Mesendoderm (in vitro differentiated cells): ENCODE results near the gene PDGFA.

Experiments
- DNase-seq: peaks from one replicate; pipeline ENCODE4 v3.0.0; 2013
- H2AK5ac ChIP-seq: 2 replicates; pipeline ENCODE4 v1.6.1; 2013; ENCODE audit warnings: low read length, inconsistent platforms
- H2BK120ac ChIP-seq: 2 replicates; pipeline ENCODE4 v1.6.1; 2013; ENCODE audit warnings: low read depth, mild to moderate bottlenecking, low read length, moderate library complexity, mixed read lengths
- H2BK15ac ChIP-seq: replicated peaks from 2 replicates; pipeline ENCODE4 v1.6.1; 2013; ENCODE audit warnings: low read depth, mild to moderate bottlenecking, moderate library complexity
- H2BK5ac ChIP-seq: 2 replicates; pipeline ENCODE4 v1.6.1; 2013; ENCODE audit warnings: low read length, inconsistent platforms
- H3K18ac ChIP-seq: 2 replicates; pipeline ENCODE4 v1.6.1; 2013; ENCODE audit warnings: mild to moderate bottlenecking, low read length, mixed read lengths
- H3K23ac ChIP-seq: one replicate; pipeline ENCODE4 v1.6.1; 2013; ENCODE audit warnings: low read length
- H3K27ac ChIP-seq: 2 replicates; pipeline ENCODE4 v1.5.1; 2013; ENCODE audit warnings: low read depth, mild to moderate bottlenecking, inconsistent platforms, low read length, moderate library complexity
- H3K27me3 ChIP-seq: 2 replicates; pipeline ENCODE4 v1.6.1; 2013; ENCODE audit warnings: low read length, control low read depth, mild to moderate bottlenecking, inconsistent platforms; ENCODE audit not compliant: insufficient read depth, poor library complexity
- H3K36me3 ChIP-seq: 2 replicates; pipeline ENCODE4 v1.6.1; 2013; ENCODE audit warnings: low read length, inconsistent platforms; ENCODE audit not compliant: control insufficient read depth, insufficient read depth
- H3K4ac ChIP-seq: one replicate; pipeline ENCODE4 v1.6.1; 2013; ENCODE audit warnings: low read depth, mild to moderate bottlenecking, low read length, moderate library complexity
- H3K4me1 ChIP-seq: 2 replicates; pipeline ENCODE4 v1.6.1; 2013; ENCODE audit warnings: low read depth, low read length, inconsistent platforms; ENCODE audit not compliant: control insufficient read depth
- H3K4me2 ChIP-seq: 2 replicates; pipeline ENCODE4 v1.6.1; 2013; ENCODE audit warnings: low read length
- H3K4me3 ChIP-seq: 2 replicates; pipeline ENCODE4 v1.5.1; 2013; ENCODE audit warnings: mild to moderate bottlenecking, low read length
- H3K56ac ChIP-seq: one replicate; pipeline ENCODE4 v1.6.1; 2013; ENCODE audit warnings: low read length
- H3K79me1 ChIP-seq: 2 replicates; pipeline ENCODE4 v1.6.1; 2013; ENCODE audit warnings: low read length, inconsistent platforms
- H3K79me2 ChIP-seq: 2 replicates; pipeline ENCODE4 v1.6.1; 2013; ENCODE audit warnings: mild to moderate bottlenecking, low read length; ENCODE audit not compliant: control insufficient read depth, insufficient read depth
- H3K9ac ChIP-seq: 2 replicates; pipeline ENCODE4 v1.6.1; 2013; ENCODE audit warnings: low read length, inconsistent platforms
- H4K5ac ChIP-seq: one replicate; pipeline ENCODE4 v1.6.1; 2013; ENCODE audit warnings: low read length
- H4K8ac ChIP-seq: one replicate; pipeline ENCODE4 v1.6.1; 2013; ENCODE audit warnings: low read depth, mild to moderate bottlenecking, control low read depth, low read length, moderate library complexity
- WGBS: extraction: QIAGEN DNeasy Blood & Tissue Kit; methylation state at CpG from one replicate; pipeline ENCODE4 v1.1.7; 2013; ENCODE audit warnings: low lambda C conversion rate, missing lambda C conversion rate; ENCODE audit not compliant: insufficient coverage; ENCODE audit errors: extremely low coverage; 5-methylcytosine and 5-hydroxymethylcytosine counted together

The PDGFA gene

GRCh38 chr7:491292-491957 lies 28.2 kb downstream of the PDGFA start:
- no peaks in the 10 kb centered on the region for H3K79me2 ChIP-seq
- H4K5ac ChIP-seq, result no peak overlapping the region
- no peak overlapping the region for H3K4me2 ChIP-seq
- no peak overlapping the region for H3K27ac ChIP-seq
- H2BK5ac ChIP-seq, result no peak overlapping the region
- H2BK15ac ChIP-seq, result no peak overlapping the region
- no peak overlapping the region for H3K4ac ChIP-seq
- no peak overlapping the region for H3K23ac ChIP-seq
- WGBS, result no CpG with 5 or more reads among the region's 22 CpGs
- no peak overlapping the region for H4K8ac ChIP-seq
- DNase-seq, result no peak
- no peak overlapping the region for H2AK5ac ChIP-seq
- no peak overlapping the region for H3K9ac ChIP-seq
- H3K56ac ChIP-seq, result no peak overlapping the region
- H3K36me3 ChIP-seq, result no peaks in the 10 kb centered on the region
- H3K18ac ChIP-seq, result no peak overlapping the region
- no peaks in the 10 kb centered on the region for H3K79me1 ChIP-seq
- no peaks in the 10 kb centered on the region for H3K4me1 ChIP-seq
- no peak overlapping the region for H3K4me3 ChIP-seq
- H2BK120ac ChIP-seq, result no peak overlapping the region
- H3K27me3 ChIP-seq, result no peaks in the 10 kb centered on the region

- Histone ChIP-seq H3K23ac (no peak overlapping the region), H3K18ac (no peak overlapping the region), H3K27me3 (no peaks in the 10 kb centered on the region), H3K4ac (no peak overlapping the region), H3K4me3 (no peak overlapping the region), H3K27ac (no peak overlapping the region), H3K4me1 (no peaks in the 10 kb centered on the region), H4K8ac (no peak overlapping the region), H3K79me2 (no peaks in the 10 kb centered on the region), H3K56ac (no peak overlapping the region), H2AK5ac (no peak overlapping the region), H3K9ac (no peak overlapping the region), H2BK120ac (no peak overlapping the region), H2BK5ac (no peak overlapping the region), H3K36me3 (no peaks in the 10 kb centered on the region), H2BK15ac (no peak overlapping the region), H3K79me1 (no peaks in the 10 kb centered on the region), H4K5ac (no peak overlapping the region), H3K4me2 (no peak overlapping the region)
- no peak for DNase-seq
- WGBS, result no CpG with 5 or more reads among the region's 18 CpGs
These were observed 29.0 kb downstream of the PDGFA start for GRCh38 chr7:490461-491291.

GRCh38 chr7:489876-490275 lies 29.8 kb downstream of the PDGFA start:
- Histone ChIP-seq H3K79me1 (no peaks in the 10 kb centered on the region), H3K4me2 (no peak overlapping the region), H4K8ac (no peak overlapping the region), H2BK120ac (no peak overlapping the region), H3K36me3 (no peaks in the 10 kb centered on the region), H3K4me1 (no peaks in the 10 kb centered on the region), H2BK15ac (no peak overlapping the region), H3K27ac (no peak overlapping the region), H4K5ac (no peak overlapping the region), H3K56ac (no peak overlapping the region), H3K9ac (no peak overlapping the region), H3K27me3 (no peaks in the 10 kb centered on the region), H3K79me2 (no peaks in the 10 kb centered on the region), H3K4me3 (no peak overlapping the region), H3K23ac (no peak overlapping the region), H3K4ac (no peak overlapping the region), H2BK5ac (no peak overlapping the region), H2AK5ac (no peak overlapping the region), H3K18ac (no peak overlapping the region)
- peak; percentile 70 for DNase-seq
- no CpG with 5 or more reads among the region's 4 CpGs for WGBS

GRCh38 chr7:486216-486743 lies 33.4 kb downstream of the PDGFA start:
- WGBS, result no CpG with 5 or more reads among the region's 16 CpGs
- H4K5ac ChIP-seq, result no peak overlapping the region
- peaks cover 1% of the 10 kb centered on the region for H3K4me1 ChIP-seq
- no peak overlapping the region for H3K27ac ChIP-seq
- no peaks in the 10 kb centered on the region for H3K27me3 ChIP-seq
- H2BK5ac ChIP-seq, result no peak overlapping the region
- H2AK5ac ChIP-seq, result no peak overlapping the region
- no peak overlapping the region for H3K4ac ChIP-seq
- H3K18ac ChIP-seq, result no peak overlapping the region
- H3K36me3 ChIP-seq, result no peaks in the 10 kb centered on the region
- H3K79me2 ChIP-seq, result no peaks in the 10 kb centered on the region
- H3K4me2 ChIP-seq, result no peak overlapping the region
- no peak for DNase-seq
- H4K8ac ChIP-seq, result no peak overlapping the region
- peak overlapping the region; percentile 66 for H3K23ac ChIP-seq
- peak overlapping the region; percentile 25 for H3K56ac ChIP-seq
- H3K9ac ChIP-seq, result no peak overlapping the region
- H3K79me1 ChIP-seq, result no peaks in the 10 kb centered on the region
- no peak overlapping the region for H3K4me3 ChIP-seq
- H2BK120ac ChIP-seq, result no peak overlapping the region
- no peak overlapping the region for H2BK15ac ChIP-seq

GRCh38 chr7:485188-486081 lies 34.2 kb downstream of the PDGFA start:
- H3K23ac ChIP-seq, result no peak overlapping the region
- no peak overlapping the region for H3K18ac ChIP-seq
- H4K8ac ChIP-seq, result no peak overlapping the region
- H2BK120ac ChIP-seq, result no peak overlapping the region
- no peak overlapping the region for H3K4me3 ChIP-seq
- no peak overlapping the region for H3K27ac ChIP-seq
- H2BK5ac ChIP-seq, result no peak overlapping the region
- no peak overlapping the region for H3K4me2 ChIP-seq
- no peak for DNase-seq
- H3K56ac ChIP-seq, result peak overlapping the region; percentile 20
- H3K27me3 ChIP-seq, result no peaks in the 10 kb centered on the region
- H4K5ac ChIP-seq, result no peak overlapping the region
- H3K36me3 ChIP-seq, result no peaks in the 10 kb centered on the region
- H2AK5ac ChIP-seq, result no peak overlapping the region
- no peak overlapping the region for H3K4ac ChIP-seq
- no peaks in the 10 kb centered on the region for H3K79me2 ChIP-seq
- H2BK15ac ChIP-seq, result no peak overlapping the region
- H3K4me1 ChIP-seq, result peaks cover 1% of the 10 kb centered on the region
- H3K9ac ChIP-seq, result no peak overlapping the region
- no CpG with 5 or more reads among the region's 25 CpGs for WGBS
- H3K79me1 ChIP-seq, result no peaks in the 10 kb centered on the region
